ENCODE data around the gene GRM5.
"Not testable (repeated sequence)": the region's sequence is repeated elsewhere in the genome, so short reads cannot be mapped to it uniquely, and the experiment has no call there.

Gene GRM5

GRCh38 chr11:88909500-88909899, 156.3 kb downstream of the GRM5 start:
- Histone ChIP-seq H2AFZ (no peak overlapping the region), H3K9me3 (ENCODE audit: control insufficient read depth, low read length) (no peaks in the 10 kb centered on the region), H3K9ac (no peak overlapping the region), H3K4me1 (no peaks in the 10 kb centered on the region), H3K79me2 (no peaks in the 10 kb centered on the region), H3K4me2 (ENCODE audit: low read length) (no peak overlapping the region), H3K4me3 (ENCODE audit: low read depth, low read length) (no peak overlapping the region), H3K27me3 (ENCODE audit: control insufficient read depth, insufficient read depth, low read length) (no peaks in the 10 kb centered on the region), H3K27ac (no peak overlapping the region), H3K36me3 (ENCODE audit: control insufficient read depth, insufficient read depth, low read length) (no peaks in the 10 kb centered on the region)
- TF ChIP-seq CTCF (IDR thresholded peaks at IDR 0.05), result no peak

GRCh38 chr11:88901436-88901835, 164.3 kb downstream of the GRM5 start:
- H3K9me3 ChIP-seq (ENCODE audit: control insufficient read depth, low read length); H3K79me2 ChIP-seq; H3K4me1 ChIP-seq; H3K9ac ChIP-seq; H3K4me2 ChIP-seq (ENCODE audit: low read length); H2AFZ ChIP-seq; H3K27ac ChIP-seq; H3K4me3 ChIP-seq (ENCODE audit: low read depth, low read length); H3K27me3 ChIP-seq (ENCODE audit: control insufficient read depth, insufficient read depth, low read length); H3K36me3 ChIP-seq (ENCODE audit: control insufficient read depth, insufficient read depth, low read length): not testable (repeated sequence)

GRCh38 chr11:88888855-88889254, 176.9 kb downstream of the GRM5 start:
- not testable (repeated sequence) for H3K27me3 ChIP-seq (ENCODE audit: control insufficient read depth, insufficient read depth, low read length); H3K4me1 ChIP-seq; H3K4me2 ChIP-seq (ENCODE audit: low read length); H3K9me3 ChIP-seq (ENCODE audit: control insufficient read depth, low read length); H3K79me2 ChIP-seq; H3K27ac ChIP-seq; H2AFZ ChIP-seq; H3K9ac ChIP-seq; H3K4me3 ChIP-seq (ENCODE audit: low read depth, low read length); H3K36me3 ChIP-seq (ENCODE audit: control insufficient read depth, insufficient read depth, low read length)

- no peak overlapping the region for H2AFZ ChIP-seq
- no peak overlapping the region for H3K4me3 ChIP-seq (ENCODE audit: low read depth, low read length)
- no peak overlapping the region for H3K9ac ChIP-seq
- H3K27ac ChIP-seq, result no peak overlapping the region
- H3K36me3 ChIP-seq (ENCODE audit: control insufficient read depth, insufficient read depth, low read length), result no peaks in the 10 kb centered on the region
- no peaks in the 10 kb centered on the region for H3K27me3 ChIP-seq (ENCODE audit: control insufficient read depth, insufficient read depth, low read length)
- no peaks in the 10 kb centered on the region for H3K79me2 ChIP-seq
- no peak for TF ChIP-seq CTCF (IDR thresholded peaks at IDR 0.05)
- no peak overlapping the region for H3K4me2 ChIP-seq (ENCODE audit: low read length)
- H3K9me3 ChIP-seq (ENCODE audit: control insufficient read depth, low read length), result no peaks in the 10 kb centered on the region
- no peaks in the 10 kb centered on the region for H3K4me1 ChIP-seq
Measured at GRCh38 chr11:88886796-88887195, 179.0 kb downstream of the GRM5 start.

GRCh38 chr11:88882800-88883199, 183.0 kb downstream of the GRM5 start:
- not testable (repeated sequence) for H3K27me3 ChIP-seq (ENCODE audit: control insufficient read depth, insufficient read depth, low read length); H3K27ac ChIP-seq; H3K4me3 ChIP-seq (ENCODE audit: low read depth, low read length); H3K79me2 ChIP-seq; H3K9me3 ChIP-seq (ENCODE audit: control insufficient read depth, low read length); H2AFZ ChIP-seq; H3K36me3 ChIP-seq (ENCODE audit: control insufficient read depth, insufficient read depth, low read length); H3K4me1 ChIP-seq; H3K4me2 ChIP-seq (ENCODE audit: low read length); H3K9ac ChIP-seq

- no peak for TF ChIP-seq CTCF (IDR thresholded peaks at IDR 0.05)
- no peaks in the 10 kb centered on the region for H3K36me3 ChIP-seq (ENCODE audit: control insufficient read depth, insufficient read depth, low read length)
Measured at GRCh38 chr11:88861618-88862017, 204.2 kb downstream of the GRM5 start.

GRCh38 chr11:88860431-88860830, 205.4 kb downstream of the GRM5 start:
- not testable (repeated sequence) for H3K36me3 ChIP-seq (ENCODE audit: control insufficient read depth, insufficient read depth, low read length); H3K4me1 ChIP-seq; H3K4me3 ChIP-seq (ENCODE audit: low read depth, low read length); H3K27ac ChIP-seq; H3K9ac ChIP-seq; H3K4me2 ChIP-seq (ENCODE audit: low read length); H3K27me3 ChIP-seq (ENCODE audit: control insufficient read depth, insufficient read depth, low read length); H3K79me2 ChIP-seq; H3K9me3 ChIP-seq (ENCODE audit: control insufficient read depth, low read length); H2AFZ ChIP-seq

More at GRCh38 chr11:88861618-88862017, 204.2 kb downstream of the GRM5 start:
- no peaks in the 10 kb centered on the region for H3K27me3 ChIP-seq (ENCODE audit: control insufficient read depth, insufficient read depth, low read length)
- no peak overlapping the region for H3K4me2 ChIP-seq (ENCODE audit: low read length)
- no peak overlapping the region for H3K9ac ChIP-seq
- H3K4me3 ChIP-seq (ENCODE audit: low read depth, low read length), result no peak overlapping the region
- H3K79me2 ChIP-seq, result no peaks in the 10 kb centered on the region
- H2AFZ ChIP-seq, result no peak overlapping the region
- no peaks in the 10 kb centered on the region for H3K4me1 ChIP-seq
- no peak overlapping the region for H3K27ac ChIP-seq
- H3K9me3 ChIP-seq (ENCODE audit: control insufficient read depth, low read length), result no peaks in the 10 kb centered on the region

- H2AFZ ChIP-seq; H3K9ac ChIP-seq; H3K36me3 ChIP-seq (ENCODE audit: control insufficient read depth, insufficient read depth, low read length); H3K4me3 ChIP-seq (ENCODE audit: low read depth, low read length); H3K27ac ChIP-seq; H3K4me2 ChIP-seq (ENCODE audit: low read length); H3K27me3 ChIP-seq (ENCODE audit: control insufficient read depth, insufficient read depth, low read length); H3K9me3 ChIP-seq (ENCODE audit: control insufficient read depth, low read length); H3K79me2 ChIP-seq; H3K4me1 ChIP-seq: not testable (repeated sequence)
Measured at GRCh38 chr11:88853963-88854362, 211.8 kb downstream of the GRM5 start.

- H3K4me3 ChIP-seq (ENCODE audit: low read depth, low read length); H3K27me3 ChIP-seq (ENCODE audit: control insufficient read depth, insufficient read depth, low read length); H3K4me1 ChIP-seq; H3K79me2 ChIP-seq; H3K4me2 ChIP-seq (ENCODE audit: low read length); H3K9me3 ChIP-seq (ENCODE audit: control insufficient read depth, low read length); H3K36me3 ChIP-seq (ENCODE audit: control insufficient read depth, insufficient read depth, low read length); H3K9ac ChIP-seq; H2AFZ ChIP-seq; H3K27ac ChIP-seq: not testable (repeated sequence)
Measured at GRCh38 chr11:88851547-88851946, 214.2 kb downstream of the GRM5 start.

All from parathyroid adenoma (tissue), 2 donors.